GM18505 (cell line): ENCODE measurements around the gene KCTD10.
"Not testable (repeated sequence)": the region's sequence is repeated elsewhere in the genome, so short reads cannot be mapped to it uniquely, and the experiment has no call there.

Source experiments
- ATAC-seq: cut with Tn5 transposase; IDR thresholded peaks from one replicate; pipeline ENCODE4 v1.9.1; 2021; ENCODE audit not compliant: unreplicated experiment
- POLR2A ChIP-seq: IDR thresholded peaks from 4 replicates; pipeline ENCODE4 v1.6.1; 2011; ENCODE audit warnings: borderline replicate concordance; ENCODE audit not compliant: insufficient read depth, insufficient read length; ENCODE audit errors: extremely low read depth

KCTD10 gene

DNA sequence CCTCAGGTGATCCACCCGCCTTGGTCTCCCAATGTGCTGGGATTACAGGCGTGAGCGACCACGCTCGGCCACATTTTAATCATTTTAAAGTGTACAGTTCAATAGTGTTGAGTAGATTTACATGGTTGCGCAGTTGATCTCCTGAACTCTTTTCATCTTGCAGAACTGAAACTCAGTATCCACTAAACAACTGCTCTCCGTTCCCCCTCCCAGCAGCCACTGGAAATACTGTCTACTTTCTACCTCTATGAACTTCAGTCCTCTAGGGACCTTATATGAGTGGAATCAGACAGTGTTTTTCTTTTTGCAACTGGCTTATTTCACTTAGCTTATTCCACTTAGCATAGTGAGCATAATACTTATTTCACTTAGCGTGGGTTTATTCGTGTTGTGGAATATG lies 53.7 kb downstream of the KCTD10 start:
- TF ChIP-seq POLR2A: no peak
- no peak for ATAC-seq

DNA sequence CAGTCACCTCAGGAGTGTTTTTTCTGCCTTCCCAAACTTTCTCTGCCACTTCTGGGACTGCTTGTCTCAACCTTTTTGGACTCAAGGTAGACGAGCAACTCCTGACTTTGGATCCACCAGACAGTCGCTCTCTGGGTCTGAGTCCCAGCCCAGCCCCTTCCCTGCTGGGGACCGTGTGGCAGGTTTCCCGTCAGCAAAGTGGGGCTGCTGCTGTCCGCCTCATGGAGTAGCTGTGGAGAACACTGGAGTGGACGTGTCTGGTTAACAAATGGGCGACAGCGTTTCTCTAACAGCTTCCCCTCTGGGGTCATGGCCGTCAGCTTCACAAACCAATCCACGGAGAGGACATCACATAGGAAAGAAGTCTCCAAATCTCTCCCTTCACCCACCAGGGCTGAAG lies 54.8 kb downstream of the KCTD10 start:
- ATAC-seq: no peak
- no peak for TF ChIP-seq POLR2A

DNA sequence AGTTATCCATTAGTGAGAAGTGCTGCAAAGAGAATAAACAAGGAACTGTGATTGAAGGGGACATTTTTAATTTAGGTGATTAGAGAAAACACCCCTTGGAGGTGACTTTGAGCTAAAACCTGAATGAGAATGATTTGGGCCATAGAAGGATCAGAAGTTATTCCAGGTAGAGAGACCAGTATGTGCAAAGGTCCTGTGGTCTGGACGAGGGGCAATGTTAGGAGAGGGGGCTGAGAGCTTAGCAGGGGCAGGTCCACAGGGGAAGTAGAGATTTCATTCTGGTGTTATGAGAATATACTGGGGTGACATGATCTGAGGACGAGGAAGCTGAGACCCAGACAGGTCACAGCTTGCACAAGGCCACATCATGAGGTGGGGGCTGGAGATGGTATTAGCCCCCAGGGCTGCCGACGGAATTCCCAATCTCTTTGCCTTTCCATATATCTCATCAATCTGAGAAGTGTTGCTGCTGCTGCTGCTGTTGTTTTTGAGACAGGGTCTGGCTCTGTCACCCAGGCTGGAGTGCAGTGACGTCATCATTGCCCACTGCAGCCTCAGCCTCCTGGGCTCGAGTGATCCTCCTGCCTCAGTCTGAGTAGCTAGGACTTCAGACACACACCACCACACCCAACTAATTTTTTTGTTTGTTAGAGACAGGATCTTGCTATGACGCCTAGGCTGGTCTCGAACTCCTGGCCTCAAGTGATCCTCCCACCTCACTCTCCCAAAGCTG lies 55.6 kb downstream of the KCTD10 start:
- no peak for ATAC-seq

DNA sequence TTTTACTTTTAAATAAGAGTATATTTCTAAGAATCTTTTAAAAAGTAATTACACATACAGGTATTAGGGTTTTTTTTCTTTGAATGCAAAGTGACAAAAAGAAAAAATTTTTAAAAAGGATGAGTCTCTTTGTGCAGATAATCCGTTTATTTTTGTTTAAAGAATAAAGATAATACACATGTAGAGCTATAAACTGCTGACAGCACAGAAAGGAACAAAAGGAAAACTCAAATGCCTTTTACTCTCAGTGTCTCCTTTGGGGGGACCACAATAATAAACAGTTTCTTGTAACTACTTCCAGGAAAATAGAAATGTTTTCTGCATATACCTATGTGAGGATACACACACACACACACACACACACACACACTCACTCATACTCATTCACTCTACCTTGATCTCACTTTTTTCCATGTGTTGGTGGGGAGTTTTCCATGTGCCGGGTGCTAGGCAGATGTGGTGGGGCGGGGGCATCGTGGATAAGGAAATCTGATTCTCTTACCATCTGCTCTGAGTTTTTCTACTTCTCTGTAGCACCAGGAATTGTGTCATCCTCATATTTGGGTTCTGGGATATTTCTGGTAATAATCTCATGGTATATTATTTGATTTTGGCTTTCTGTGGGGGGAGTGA lies 58.1 kb downstream of the KCTD10 start:
- no peak for ATAC-seq
- TF ChIP-seq POLR2A: no peak

More for the DNA sequence above, 55.6 kb downstream of the KCTD10 start:
- no peak for TF ChIP-seq POLR2A

DNA sequence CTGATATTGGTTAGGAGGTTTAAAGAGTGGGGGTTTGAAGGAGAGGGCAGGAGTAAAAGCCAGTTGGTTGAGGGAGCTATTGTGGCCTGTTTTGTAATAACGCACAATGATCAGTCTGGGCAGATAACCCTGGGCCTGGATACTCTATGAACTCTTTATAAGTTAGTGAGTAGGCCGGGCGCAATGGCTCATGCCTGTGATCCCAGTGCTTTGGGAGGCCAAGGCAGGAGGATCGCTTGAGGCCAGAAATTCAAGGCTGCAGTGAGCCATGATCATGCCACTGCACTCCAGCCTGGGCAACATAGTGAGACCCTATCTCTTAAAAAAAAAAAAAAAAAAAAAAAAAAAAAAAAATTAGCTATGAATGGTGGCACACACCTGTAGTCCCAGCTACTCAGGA lies 71.0 kb downstream of the KCTD10 start:
- ATAC-seq: not testable (repeated sequence)

DNA sequence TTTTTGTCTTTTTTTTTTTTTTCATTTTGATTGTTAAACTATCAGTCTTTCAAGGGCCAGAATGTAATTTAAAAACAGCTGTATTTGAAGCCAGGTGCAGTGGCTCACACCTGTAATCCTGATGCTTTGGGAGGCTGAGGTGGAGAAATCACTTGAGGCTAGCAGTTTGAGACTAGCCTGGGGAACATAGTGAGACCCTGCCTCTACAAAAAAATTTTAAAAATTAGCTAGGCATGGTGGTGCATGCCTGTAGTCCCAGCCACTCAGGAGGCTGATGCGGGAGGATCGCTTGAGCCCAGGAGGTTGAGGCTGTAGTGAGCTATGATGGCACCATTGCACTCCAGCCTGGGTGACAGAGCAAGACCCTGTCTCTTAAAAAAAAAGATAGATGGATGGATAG lies 72.3 kb downstream of the KCTD10 start:
- not testable (repeated sequence) for ATAC-seq
